Measurements from ENCODE around the gene PDXK.

The PDXK gene

DNA sequence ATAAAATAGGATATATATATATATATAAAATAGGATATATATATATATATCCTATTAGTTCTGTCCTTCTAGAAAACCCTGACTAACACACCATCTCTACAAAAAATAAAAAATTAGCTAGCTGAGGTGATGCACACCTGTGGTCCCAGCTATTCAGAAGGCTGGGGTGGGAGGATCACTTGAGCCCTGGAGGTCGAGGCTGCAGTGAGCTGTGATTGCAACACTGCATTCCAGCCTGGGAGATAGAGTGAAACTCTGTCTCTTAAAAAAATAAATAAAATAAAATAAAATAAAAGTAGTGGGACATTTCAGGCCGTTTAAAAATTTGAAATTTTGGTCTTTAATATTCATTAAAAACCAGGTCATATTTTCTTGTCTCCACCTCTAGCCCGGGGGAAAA lies 66.2 kb downstream of the PDXK start:
- DNase-seq = no peak

DNA sequence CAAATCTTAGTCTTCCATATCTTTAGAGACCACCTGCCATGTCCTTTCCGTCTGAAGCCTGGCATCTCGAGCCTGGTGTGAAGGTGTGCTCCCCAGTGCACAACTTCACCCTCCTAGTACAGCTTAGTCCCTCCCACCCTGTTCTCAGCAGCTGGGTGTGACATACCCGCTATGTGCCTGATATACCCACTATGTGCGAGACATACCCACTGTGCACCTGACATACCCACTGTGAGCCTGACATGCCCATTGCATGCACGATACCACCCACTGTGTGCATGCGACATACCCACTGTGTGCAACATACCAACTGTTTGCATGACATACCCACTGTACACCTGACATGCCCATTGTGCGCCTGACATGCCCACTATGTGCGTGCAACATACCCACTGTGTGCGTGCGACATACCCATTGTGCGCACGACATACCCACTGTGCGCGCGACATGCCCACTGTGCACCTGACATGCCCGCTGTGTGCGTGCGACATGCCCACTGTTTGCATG lies 67.4 kb downstream of the PDXK start:
- DNase-seq = no peak

DNA sequence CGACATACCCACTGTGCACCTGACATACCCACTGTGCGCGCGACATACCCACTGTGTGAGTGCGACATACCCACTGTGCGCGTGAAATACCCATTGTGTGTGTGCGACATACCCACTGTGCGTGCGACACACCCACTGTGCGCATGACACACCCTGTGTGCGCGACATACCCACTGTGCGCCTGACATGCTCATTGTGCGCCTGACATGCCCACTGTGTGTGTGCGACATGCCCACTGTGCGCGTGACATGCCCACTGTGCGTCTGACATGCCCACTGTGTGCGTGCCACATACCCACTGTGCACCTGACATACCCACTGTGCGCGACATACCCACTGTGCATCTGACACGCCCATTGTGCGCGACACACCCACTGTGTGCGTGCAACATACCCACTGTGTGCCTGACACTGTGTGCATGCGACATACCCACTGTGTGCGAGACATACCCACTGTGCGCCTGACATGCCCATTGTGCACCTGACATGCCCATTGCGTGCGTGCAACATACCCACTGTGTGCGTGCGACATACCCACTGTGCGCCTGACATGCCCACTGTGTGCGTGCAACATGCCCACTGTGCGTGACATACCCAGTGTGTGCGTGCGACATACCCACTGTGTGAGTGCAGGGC lies 68.0 kb downstream of the PDXK start:
- DNase-seq = no peak

DNA sequence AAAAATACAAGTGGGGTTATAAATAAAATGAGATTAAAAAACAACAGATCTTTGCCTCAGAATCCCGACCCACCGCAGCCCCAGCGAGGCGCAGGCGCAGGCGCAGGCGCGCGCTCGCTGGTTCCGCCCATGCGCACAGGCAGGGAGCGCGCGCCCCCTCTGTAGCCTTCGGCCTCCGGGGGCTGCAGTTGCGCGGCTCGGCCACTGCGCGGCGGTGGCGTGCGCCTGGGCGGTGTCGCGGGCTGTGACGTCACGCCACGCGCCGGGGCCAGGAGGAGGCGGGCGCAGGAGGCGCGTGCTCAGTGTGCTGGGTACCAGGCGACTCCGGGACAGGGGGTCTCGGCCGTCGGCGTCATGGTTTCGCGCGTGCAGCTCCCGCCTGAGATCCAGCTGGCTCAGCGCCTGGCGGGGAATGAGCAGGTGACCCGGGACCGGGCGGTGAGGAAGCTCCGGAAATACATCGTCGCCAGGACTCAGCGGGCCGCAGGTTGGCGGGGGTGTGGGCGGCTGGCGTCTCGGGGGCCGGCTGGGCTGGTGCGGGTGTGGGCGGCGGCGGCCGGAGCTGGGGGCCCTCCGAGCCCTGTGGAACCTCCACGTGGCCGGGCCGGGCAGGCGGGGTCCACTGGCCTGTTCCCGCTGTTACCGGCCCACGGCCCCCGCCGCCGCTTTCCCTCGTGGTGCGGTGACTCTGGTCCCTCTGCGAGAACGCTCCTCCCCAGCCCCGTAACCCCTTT lies 70.5 kb downstream of the PDXK start, which contains the start of gene RRP1:
Gene RRP1, plus strand, starts transcription at position 302 of the 734 bp plus-strand sequence. Its CDS starts 53 bp downstream, at position 355.
- DNase-seq = peak; percentile 94

DNA sequence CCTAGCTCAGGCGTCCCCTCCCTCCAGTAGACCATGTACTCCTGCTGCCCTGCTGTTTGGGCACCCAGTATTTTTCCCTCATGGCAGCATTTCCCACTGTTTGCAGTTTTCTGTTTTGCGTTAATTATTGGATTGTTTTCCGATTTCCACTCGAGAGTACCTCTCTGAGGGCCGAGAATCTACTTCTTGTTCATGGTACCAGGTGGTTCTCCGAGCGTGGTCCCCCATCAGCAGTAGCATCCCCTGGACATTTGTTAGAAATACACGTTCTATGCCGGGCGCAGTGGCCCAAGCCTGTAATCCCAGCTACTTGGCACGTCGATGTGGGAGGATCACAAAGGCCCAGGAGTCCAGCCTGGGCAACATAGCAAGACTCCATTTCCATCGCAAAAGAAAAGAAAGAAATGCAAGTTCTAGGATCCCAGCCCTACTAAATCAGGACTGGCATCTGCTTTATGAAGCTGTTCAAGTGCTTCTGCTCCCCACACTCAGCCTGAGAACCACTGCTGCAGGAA lies 71.1 kb downstream of the PDXK start:
- DNase-seq = no peak

DNA sequence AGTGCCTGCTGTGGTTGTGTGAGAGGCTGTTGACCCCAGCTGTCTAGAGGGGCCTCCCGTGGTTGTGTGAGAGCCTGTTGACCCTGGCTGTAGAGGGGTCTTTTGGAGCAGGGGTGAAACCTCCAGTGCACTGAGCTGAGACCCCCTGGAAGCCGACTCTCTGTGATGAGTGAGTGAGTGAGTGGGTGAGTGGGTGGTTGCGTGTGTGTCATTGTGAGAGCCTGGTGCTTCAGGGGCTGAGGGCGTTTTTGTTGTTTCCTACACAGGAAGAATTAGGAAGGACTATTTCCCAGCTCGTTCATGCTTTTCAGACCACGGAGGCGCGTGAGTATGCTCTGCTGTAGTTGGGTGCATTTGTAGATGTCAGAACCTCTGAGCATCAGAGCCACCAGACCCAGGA lies 73.5 kb downstream of the PDXK start:
- DNase-seq = no peak

DNA sequence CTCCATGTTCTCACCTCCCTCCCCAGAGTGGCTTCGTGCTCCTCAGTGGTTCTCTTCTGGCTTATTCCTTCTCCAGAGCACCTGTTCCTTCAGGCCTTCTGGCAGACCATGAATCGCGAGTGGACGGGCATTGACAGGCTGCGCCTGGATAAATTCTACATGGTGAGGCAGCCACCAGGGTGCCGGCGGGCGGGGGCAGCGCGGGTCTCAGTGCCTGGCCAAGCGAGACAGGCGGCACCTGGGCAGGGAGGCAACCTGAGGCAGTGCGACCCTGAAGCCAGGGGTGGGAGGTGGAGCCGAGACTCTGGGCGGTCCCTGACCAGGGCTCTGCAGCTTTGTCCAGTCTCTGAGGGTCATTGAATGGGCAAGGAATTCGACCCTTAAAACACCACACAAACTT lies 74.3 kb downstream of the PDXK start:
- DNase-seq = no peak

DNA sequence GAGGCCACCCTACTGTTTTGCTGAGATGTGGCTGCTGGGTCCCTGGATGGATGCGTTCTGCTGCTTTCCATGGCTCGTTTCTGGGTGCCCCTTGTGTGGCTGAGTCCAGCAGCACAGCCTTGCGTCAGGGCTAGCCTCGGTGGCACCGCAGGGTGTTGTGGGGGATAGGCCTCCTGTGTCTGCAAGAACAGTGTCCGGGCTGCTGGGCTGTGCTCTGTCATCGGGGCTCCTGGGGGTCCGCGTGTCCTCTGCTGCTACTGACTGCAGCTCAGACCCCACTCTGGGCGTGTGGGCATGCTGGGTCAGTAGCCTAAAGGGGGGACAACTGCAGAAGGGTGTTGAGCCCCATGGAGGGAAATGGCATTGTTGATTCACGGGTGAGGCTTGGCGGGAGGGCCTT lies 75.4 kb downstream of the PDXK start:
- no peak for DNase-seq

DNA sequence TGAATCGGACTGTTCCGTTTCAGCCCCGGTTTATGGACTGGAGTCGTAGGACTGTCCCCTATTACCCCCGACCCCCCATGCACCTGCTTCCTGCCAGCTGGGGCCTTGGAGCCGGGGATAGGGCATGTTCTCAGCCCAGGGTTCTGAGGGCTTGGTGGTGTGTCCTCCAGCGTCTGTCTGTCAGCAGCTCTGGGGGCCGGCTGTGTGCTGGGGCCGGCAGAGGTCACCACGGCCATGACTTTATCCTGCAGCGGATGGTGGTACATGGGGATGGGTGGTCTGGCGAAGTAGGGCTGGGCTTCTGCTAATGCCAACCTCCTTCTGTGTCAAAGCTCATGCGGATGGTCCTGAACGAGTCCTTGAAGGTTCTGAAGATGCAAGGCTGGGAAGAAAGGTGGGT lies 75.9 kb downstream of the PDXK start:
- DNase-seq = no peak

DNA sequence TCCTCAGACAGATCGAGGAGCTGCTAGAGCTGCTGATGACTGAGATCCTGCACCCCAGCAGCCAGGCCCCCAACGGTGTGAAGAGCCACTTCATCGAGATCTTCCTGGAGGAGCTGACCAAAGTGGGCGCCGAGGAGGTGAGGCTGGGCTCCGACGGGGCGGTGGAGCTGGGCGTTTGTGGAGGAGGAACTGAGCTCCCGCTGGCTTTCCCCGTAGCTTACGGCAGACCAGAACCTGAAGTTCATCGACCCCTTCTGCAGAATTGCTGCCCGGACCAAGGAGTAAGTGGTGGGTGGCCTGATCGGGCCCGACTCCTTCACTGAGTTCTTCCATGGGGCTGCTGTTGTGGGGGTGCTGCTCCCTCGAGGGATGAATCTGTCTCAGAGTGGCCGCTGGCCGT lies 78.5 kb downstream of the PDXK start:
- no peak for DNase-seq

DNA sequence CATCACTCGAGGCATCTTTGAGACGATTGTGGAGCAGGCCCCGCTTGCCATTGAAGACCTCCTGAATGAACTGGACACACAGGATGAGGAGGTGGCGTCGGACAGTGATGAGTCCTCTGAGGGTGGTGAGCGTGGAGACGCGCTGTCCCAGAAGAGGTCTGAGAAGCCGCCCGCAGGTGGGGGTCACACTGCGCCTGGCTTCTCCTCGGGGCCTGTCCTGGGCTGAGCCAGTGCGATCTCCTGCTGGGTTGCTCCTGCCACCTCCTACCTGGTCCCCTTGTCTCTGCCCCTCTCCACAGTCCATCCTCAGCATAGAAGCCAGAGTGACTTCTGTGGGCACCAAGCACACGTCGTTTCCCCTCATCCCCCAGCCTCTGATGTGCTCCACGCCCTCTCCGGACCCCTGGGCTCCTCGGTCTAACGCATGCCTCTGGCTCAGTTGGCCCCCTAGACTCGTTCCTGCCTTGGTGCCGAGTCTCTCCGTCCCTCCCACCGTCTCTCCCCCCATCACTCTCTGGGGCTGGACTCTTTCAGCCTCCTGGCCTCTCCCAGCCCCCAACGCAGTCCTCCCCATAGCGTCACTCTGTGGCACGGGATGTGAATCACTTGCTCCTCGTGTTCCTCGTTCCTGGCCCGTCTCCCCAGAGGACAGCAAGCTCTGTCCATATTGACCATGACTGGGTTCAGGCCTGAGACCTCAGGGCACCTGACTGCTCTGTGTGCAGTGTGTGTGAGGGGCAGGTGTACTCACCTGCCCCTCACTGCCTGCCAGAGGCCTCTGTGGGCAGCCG lies 79.2 kb downstream of the PDXK start:
- no peak for DNase-seq

DNA sequence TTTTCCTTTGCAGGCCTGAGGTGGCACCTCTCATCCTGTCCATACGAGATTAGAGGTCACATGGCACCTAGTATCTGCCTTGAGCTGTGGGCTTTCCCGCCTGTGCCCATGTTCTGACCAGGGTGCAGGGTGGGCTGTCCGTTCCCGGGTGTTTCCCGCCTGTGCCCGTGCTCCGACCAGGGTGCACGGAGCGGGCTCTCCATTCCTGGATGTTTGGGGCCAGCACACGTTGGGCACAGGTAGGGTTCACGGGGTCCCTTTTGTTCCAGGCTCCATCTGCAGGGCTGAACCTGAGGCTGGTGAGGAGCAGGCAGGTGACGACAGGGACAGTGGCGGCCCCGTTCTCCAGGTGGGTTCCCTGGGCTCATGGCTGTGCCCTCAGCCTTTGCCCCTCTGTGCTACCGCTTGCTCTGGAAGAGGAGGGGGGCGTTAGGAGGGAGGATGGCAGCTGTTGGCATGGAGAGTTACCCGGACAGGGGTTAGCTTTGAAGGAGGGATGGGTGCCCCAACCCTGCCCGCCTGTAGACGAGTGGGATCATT lies 80.4 kb downstream of the PDXK start:
- DNase-seq = no peak

DNA sequence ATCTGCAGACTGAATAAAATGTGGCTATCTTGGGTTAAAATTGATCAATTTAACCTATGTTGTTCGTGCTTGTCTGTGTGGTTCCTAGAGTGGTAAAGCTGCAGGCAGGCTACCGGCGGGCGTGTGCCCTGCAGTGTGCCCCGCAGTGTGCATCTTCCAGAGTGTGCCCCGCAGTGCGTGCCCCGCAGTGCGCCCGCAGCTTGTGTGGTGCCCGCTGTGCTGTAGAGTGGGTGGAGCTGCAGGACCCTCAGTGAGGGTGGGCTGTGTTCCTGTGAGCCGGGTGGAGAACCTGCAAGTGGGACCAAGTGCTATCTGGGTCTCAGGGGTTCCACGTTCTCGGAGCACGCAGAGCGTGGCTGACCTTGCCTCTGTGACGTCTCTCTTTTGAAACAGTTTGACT lies 81.2 kb downstream of the PDXK start:
- DNase-seq = no peak

DNA sequence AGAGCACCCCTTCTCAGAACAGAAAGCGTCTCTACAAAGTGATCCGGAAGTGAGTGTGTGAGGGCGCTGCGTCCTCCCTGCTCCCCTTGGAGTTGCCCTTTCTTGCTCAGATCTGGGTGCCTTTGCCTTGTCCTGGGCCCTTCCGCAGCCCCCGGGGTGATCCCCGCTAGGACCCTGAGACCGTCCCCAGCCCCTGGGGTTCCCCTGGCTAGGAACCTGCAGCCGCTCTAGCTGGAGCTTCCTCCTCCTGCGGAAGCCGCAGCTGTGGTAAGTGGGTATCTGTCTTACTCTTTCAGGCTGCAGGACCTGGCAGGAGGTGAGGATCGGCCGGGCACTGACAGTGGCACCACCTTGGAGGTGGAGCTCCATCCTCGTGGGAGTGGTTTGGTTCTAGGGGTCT lies 81.6 kb downstream of the PDXK start:
- DNase-seq = no peak

DNA sequence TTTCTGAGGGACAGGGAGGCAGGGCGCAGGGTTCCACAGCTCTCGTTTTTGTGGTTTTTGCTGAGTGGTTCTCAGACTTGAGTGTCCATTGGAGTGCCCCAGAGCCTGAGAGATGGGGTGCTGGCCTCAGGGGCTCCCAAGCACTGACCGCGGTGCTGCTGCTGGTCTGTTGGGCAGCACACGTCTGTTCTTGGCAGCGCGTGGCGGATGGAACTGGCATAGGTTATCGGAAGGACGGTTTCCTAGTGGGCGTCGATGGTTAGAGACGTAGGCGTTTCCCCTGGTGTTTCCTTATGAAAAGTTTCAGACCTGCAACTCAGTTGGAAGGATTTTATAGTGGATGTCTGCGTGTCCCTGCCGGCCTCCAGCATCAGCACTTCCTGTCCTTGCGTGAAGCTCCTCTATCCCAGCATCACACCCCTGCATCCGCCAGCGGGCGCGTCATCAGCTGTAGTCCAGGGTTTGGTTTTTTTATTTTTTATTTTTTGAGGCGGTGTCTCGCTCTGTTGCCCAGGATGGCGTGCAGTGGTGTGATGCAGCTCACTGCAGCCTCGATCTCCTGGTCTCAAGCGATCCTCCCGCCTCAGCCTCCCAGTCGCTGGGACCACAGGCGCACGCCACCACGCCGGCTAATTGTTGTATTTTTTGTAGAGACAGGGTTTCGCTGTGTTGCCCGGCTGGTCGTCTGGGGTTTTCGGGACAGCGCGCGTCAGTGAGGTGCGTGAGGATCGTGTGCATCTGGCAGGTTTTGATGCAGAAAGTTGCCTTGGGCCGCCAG lies 82.3 kb downstream of the PDXK start:
- DNase-seq = no peak

DNA sequence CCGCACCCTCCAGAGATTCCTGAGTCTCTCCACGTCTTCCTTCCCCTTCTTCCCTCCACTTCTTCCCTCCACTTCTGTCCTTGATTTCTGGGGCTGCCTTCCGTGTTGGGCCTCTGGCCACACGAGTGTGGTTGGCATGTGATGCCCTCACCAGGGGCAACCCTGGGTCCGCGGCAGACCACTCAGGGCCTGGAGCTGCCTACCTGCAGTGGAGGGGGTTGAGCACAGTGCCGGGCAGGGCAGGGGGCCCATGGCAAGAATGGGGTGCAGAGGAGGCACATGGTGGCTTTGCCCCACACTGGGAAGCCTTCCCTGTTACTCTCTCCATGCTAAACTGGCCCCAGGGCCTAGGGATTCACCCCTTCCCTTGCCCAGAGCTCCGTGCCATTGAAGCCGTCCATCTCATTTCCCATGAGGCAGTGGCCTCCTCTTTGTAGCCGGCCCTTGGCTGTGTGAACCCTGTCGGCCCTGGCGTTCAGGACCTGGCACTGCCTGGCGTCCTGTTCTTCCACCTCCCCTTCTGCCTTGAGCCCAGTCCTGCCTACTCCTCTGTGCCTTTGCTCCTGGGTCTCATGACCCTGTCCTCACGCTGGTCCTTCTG lies 83.9 kb downstream of the PDXK start:
- DNase-seq = no peak

DNA sequence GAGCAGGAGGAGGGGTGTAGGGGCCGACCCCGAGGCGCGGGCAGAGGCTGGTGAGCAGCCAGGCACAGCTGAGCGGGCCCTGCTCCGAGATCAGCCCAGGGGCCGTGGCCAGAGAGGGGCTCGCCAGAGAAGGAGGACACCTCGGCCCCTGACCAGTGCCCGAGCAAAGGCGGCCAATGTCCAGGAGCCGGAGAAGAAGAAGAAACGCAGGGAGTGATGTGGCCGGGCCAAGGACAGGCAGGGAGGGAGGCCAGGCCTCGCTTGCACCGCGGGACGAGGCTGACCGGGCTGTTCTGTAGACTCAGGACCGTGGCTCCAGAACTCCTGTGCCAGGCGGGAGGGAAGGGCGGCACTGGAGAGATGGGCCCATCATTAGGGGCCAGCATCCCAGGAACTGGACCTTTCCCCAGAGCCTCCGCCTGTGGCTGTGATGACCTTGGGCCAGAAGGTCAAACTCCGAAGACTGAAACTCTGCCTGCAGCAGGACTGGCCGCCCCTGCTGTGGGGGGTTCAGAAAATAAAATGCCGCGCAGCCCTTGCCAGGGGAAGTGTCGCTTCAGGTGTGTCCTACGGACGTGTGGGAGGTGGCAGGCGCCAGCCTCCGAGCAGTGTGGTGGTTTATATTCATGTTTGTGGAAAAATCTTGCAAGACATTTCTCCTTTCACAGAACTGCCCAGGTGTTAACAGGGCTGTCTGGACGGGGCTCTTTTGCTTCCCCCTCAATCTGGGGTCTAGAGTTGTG lies 84.8 kb downstream of the PDXK start:
- DNase-seq = no peak

DNA sequence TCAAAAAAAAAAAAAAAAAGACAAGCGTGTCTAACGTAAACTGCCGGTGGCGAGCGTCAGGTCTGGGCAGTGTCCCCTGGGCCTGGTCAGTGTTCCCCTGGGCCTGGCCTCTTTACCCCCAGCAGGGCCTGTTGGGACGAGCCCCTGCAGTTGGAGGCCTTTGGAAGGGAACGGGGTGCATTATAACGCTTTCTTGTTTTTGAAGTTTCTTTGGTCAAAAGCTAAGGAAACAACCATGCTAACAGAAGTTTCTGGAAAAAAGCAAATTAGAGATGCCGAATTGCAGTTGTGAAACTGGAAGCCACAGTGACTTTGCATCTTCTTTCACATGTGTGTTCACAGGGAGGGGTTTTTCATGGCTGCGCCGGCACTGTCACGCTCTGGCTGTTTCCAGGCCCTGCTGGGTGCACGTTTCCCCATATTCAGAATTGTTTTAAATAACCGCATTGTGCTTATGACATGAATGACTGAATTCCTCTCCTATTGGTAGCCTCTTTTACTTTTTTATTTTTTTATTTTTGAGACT lies 86.4 kb downstream of the PDXK start:
- peak; percentile 22 for DNase-seq

DNA sequence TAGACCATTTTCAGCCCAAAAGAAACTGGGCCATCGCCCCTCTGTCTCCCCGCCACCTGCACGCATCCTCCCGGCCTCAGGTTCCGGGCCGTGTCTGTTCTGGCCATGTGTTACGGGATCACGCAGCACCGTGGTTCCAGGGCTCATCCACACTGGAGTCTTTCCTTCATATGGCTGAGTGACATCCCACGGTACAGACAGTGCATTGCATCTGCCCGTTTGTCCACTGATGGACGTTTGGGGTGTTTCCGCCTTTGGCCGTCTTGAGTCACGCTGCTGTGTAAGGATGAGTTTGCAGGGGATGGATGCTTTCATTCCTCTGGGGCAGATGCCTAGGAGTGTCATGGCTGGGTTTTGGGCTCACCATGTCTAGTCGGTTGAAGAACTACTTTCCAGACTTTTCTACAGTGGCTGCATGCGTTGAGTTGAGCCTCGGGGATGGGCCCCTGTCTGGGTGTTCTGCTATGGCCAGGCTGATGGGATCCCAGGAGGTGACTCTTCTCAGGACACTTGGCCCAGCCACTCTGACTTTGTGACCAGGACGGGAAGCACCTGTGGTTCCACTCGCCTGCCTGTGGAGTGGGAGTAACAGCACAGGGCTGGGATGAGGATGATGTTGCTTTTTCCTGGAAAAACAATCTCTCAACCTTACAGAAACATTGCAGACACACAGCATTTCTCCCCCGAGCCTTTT lies 87.2 kb downstream of the PDXK start:
- no peak for DNase-seq

DNA sequence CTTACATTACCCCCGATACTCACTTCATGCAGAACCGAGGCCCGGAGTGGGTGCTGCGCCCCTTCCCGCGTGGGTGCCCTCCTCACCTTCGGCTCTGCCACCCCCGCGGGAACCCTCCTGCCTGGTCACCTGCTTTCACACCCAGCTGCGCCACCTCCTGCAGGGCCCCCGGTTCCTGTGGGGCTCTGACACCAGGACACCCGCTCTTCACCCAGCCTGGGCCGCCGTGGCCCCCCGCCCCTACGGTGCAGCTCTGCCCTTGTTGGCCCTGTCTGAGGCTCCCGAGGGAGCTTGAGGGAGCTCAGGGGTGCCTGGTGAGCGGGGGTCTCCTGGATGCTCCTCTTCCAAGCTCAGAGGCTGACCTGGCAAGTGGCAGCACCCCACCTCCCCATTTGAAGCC lies 89.4 kb downstream of the PDXK start:
- DNase-seq = no peak

Data from CD4-positive, alpha-beta T cell treated with Interleukin-21 for 1 hour (primary cell).